Measurements from ENCODE around the gene SMAD3. TPM values are rescaled to one million over a fixed set of nuclear protein-coding genes. Genes with fewer than 3 reads are reported as not detected.

Gene SMAD3
- total RNA-seq, 3 donors from 2014 or later: 23.2 to 25.7 (median 24.4) TPM

GRCh38 chr15:67097930-67098740 lies 32.7 kb downstream of the SMAD3 start:
- H3K27me3 Mint-ChIP-seq (ENCODE audit: low read depth): no peaks in the 10 kb centered on the region
- DNase-seq (no peak), ATAC-seq (no peak)
- peaks cover 62% of the 10 kb centered on the region for H3K4me1 Mint-ChIP-seq (ENCODE audit: low read depth)
- H3K4me3 Mint-ChIP-seq: peak overlapping the region; percentile 77
- H3K9me3 Mint-ChIP-seq: no peaks in the 10 kb centered on the region
- H3K36me3 Mint-ChIP-seq (ENCODE audit: insufficient read depth): peaks cover 14% of the 10 kb centered on the region

DNA sequence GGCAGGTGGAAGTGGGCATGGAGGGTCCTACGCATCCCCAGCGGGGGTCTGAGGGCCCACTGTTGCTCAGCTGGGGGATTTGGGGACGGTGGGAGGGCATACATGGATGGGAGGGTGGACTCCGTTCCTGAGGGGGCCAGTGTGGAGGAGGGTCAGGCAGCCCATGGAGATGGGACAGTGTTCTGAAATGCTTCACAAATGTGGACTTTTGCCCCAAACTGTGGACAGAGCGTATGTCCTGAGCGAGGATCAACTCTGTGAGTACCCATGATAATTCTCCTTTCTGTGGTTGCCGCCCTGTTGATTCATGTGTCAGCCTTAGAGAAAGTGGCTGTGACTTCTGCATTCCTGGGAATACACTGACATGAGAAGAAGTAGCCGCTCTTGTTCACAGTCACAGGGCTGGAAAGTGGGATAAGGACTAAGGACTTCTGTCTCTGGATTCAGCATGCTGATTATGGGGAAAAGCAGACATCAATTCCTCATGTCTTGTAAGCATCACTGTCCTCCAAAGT lies 33.4 kb downstream of the SMAD3 start:
- Mint-ChIP-seq H3K9me3 (no peaks in the 10 kb centered on the region), H3K4me3 (peak overlapping the region; percentile 77), H3K27me3 (ENCODE audit: low read depth) (no peaks in the 10 kb centered on the region), H3K36me3 (ENCODE audit: insufficient read depth) (peaks cover 10% of the 10 kb centered on the region), H3K4me1 (ENCODE audit: low read depth) (peaks cover 55% of the 10 kb centered on the region)
- DNase-seq (no peak), ATAC-seq (no peak)

DNA sequence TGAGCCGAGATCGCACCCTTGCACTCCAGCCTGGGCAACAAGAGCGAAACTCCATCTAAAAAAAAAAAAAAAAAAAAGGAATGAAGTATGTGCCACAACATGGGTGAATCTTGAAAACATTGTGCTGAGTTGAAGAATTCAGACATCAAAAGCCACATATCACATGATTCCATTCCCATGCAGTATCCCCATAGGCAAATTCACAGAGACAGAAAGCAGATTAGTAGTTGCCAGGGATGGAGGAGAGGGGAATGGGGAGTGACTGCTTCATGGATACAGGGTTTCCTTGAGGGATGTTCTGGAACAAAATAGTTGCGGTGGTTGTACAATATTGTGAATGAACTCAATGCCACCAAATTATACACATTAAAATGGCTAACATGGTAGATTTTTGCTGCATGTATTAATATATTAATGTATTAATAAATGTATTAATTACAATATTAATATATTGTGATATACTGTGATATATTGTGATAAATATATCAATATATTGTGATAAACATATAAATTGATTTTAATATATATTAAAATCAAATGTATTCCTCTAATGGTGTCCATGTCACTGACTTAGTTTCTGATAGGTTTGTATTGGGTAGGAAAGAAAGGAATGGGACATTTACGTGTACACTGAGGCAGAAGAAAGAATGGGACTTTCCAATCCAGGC lies 34.9 kb downstream of the SMAD3 start:
- H3K4me3 Mint-ChIP-seq: peak overlapping the region; percentile 36
- no peaks in the 10 kb centered on the region for H3K9me3 Mint-ChIP-seq
- H3K36me3 Mint-ChIP-seq (ENCODE audit: insufficient read depth): peaks cover 10% of the 10 kb centered on the region
- H3K4me1 Mint-ChIP-seq (ENCODE audit: low read depth): peaks cover 47% of the 10 kb centered on the region
- ATAC-seq (no peak), DNase-seq (no peak)
- no peaks in the 10 kb centered on the region for H3K27me3 Mint-ChIP-seq (ENCODE audit: low read depth)

GRCh38 chr15:67100801-67101581 lies 35.6 kb downstream of the SMAD3 start:
- Mint-ChIP-seq H3K36me3 (ENCODE audit: insufficient read depth) (peaks cover 8% of the 10 kb centered on the region), H3K4me1 (ENCODE audit: low read depth) (peaks cover 40% of the 10 kb centered on the region), H3K27me3 (ENCODE audit: low read depth) (no peaks in the 10 kb centered on the region), H3K4me3 (no peak overlapping the region), H3K9me3 (no peaks in the 10 kb centered on the region)
- DNase-seq: no peak
- peak; percentile 78 to 79 for ATAC-seq

- no peaks in the 10 kb centered on the region for H3K27me3 Mint-ChIP-seq (ENCODE audit: low read depth)
- H3K36me3 Mint-ChIP-seq (ENCODE audit: insufficient read depth): peaks cover 1% of the 10 kb centered on the region
- DNase-seq (peak; percentile 28), ATAC-seq (peak; percentile 51 to 60)
- peaks cover 30% of the 10 kb centered on the region for H3K4me1 Mint-ChIP-seq (ENCODE audit: low read depth)
- no peaks in the 10 kb centered on the region for H3K9me3 Mint-ChIP-seq
- H3K4me3 Mint-ChIP-seq: no peak overlapping the region
Measured at GRCh38 chr15:67101911-67102598, 36.7 kb downstream of the SMAD3 start.

- Mint-ChIP-seq H3K9me3 (no peaks in the 10 kb centered on the region), H3K36me3 (ENCODE audit: insufficient read depth) (peaks cover 1% of the 10 kb centered on the region), H3K4me3 (no peak overlapping the region), H3K4me1 (ENCODE audit: low read depth) (peaks cover 25% of the 10 kb centered on the region), H3K27me3 (ENCODE audit: low read depth) (no peaks in the 10 kb centered on the region)
- ATAC-seq (no peak), DNase-seq (no peak)
Measured at GRCh38 chr15:67102599-67102929, 37.2 kb downstream of the SMAD3 start.

DNA sequence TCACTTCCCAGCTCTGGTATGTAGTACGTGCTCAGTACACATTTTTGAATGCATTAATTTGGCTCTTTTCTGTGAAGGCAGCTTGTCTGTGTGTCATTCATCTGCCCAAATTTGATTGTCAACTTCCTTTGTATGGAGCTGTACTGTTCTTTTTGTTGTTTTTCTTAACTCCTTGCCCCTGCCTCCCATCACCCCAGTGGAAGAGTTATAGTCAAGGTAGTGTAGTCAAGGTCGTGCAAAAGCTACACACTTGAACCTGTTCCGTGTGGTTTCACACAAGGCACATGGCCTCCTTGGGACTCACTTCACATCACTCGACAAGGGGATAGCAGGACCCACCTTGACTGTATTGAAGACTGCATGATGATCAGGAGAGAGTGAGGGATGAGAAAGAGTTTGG lies 37.6 kb downstream of the SMAD3 start:
- H3K36me3 Mint-ChIP-seq (ENCODE audit: insufficient read depth): peaks cover 2% of the 10 kb centered on the region
- no peaks in the 10 kb centered on the region for H3K27me3 Mint-ChIP-seq (ENCODE audit: low read depth)
- H3K4me1 Mint-ChIP-seq (ENCODE audit: low read depth): peaks cover 23% of the 10 kb centered on the region
- H3K4me3 Mint-ChIP-seq: no peak overlapping the region
- no peaks in the 10 kb centered on the region for H3K9me3 Mint-ChIP-seq
- no peak for ATAC-seq
- no peak for DNase-seq

- ATAC-seq (no peak), DNase-seq (no peak)
- Mint-ChIP-seq H3K4me1 (ENCODE audit: low read depth) (peaks cover 24% of the 10 kb centered on the region), H3K9me3 (no peaks in the 10 kb centered on the region), H3K27me3 (ENCODE audit: low read depth) (no peaks in the 10 kb centered on the region), H3K4me3 (peak overlapping the region; percentile 57), H3K36me3 (ENCODE audit: insufficient read depth) (peaks cover 3% of the 10 kb centered on the region)
Measured at GRCh38 chr15:67103432-67103831, 38.0 kb downstream of the SMAD3 start.

DNA sequence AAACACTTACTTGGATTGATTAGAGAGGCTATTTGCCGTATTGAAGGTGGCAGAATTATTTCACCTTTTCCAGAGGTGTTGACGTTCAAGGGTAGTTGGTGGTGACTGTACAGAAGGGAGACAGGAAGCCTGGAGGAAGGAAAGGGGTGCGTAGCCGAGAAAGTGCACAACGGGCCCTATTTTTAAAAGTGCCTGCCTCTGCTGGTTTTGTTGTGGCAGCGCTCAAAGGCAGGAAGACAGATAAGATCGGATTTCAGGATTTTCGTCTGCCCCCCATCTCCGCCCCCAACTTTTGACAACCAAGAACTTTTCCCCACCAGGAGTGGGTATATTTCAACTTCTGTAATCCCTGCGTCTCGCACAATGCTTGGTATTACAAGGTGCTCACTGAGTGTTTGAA lies 38.5 kb downstream of the SMAD3 start:
- H3K27me3 Mint-ChIP-seq (ENCODE audit: low read depth): no peaks in the 10 kb centered on the region
- peaks cover 24% of the 10 kb centered on the region for H3K4me1 Mint-ChIP-seq (ENCODE audit: low read depth)
- H3K9me3 Mint-ChIP-seq: no peaks in the 10 kb centered on the region
- DNase-seq (no peak), ATAC-seq (no peak)
- H3K4me3 Mint-ChIP-seq: peak overlapping the region; percentile 57
- peaks cover 3% of the 10 kb centered on the region for H3K36me3 Mint-ChIP-seq (ENCODE audit: insufficient read depth)

GRCh38 chr15:67104510-67104909 lies 39.1 kb downstream of the SMAD3 start:
- ATAC-seq: no peak
- H3K36me3 Mint-ChIP-seq (ENCODE audit: insufficient read depth): peaks cover 3% of the 10 kb centered on the region
- peaks cover 24% of the 10 kb centered on the region for H3K4me1 Mint-ChIP-seq (ENCODE audit: low read depth)
- H3K9me3 Mint-ChIP-seq: no peaks in the 10 kb centered on the region
- H3K4me3 Mint-ChIP-seq: no peak overlapping the region
- H3K27me3 Mint-ChIP-seq (ENCODE audit: low read depth): no peaks in the 10 kb centered on the region
- DNase-seq: no peak

GRCh38 chr15:67105065-67105951 lies 39.9 kb downstream of the SMAD3 start:
- peaks cover 3% of the 10 kb centered on the region for H3K36me3 Mint-ChIP-seq (ENCODE audit: insufficient read depth)
- no peaks in the 10 kb centered on the region for H3K27me3 Mint-ChIP-seq (ENCODE audit: low read depth)
- DNase-seq (no peak), ATAC-seq (no peak)
- H3K9me3 Mint-ChIP-seq: no peaks in the 10 kb centered on the region
- peaks cover 25% of the 10 kb centered on the region for H3K4me1 Mint-ChIP-seq (ENCODE audit: low read depth)
- H3K4me3 Mint-ChIP-seq: peak overlapping the region; percentile 2

- Mint-ChIP-seq H3K9me3 (no peaks in the 10 kb centered on the region), H3K4me1 (ENCODE audit: low read depth) (peaks cover 34% of the 10 kb centered on the region), H3K27me3 (ENCODE audit: low read depth) (no peaks in the 10 kb centered on the region), H3K36me3 (ENCODE audit: insufficient read depth) (peaks cover 3% of the 10 kb centered on the region), H3K4me3 (peak overlapping the region; percentile 9)
- no peak for ATAC-seq
- DNase-seq: no peak
Measured at GRCh38 chr15:67105991-67106763, 40.8 kb downstream of the SMAD3 start.

DNA sequence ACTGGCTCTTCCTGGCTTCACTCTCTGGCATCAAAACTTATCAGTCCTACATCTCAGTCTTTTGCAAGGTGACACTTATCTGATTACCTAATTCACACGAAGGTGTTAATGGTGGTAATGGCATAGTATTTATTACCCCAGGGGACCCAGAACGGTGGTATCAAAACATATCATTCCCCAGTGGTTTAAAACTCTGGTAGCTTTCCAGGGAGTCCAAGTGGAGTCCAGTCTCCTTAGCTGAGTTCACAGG lies 41.3 kb downstream of the SMAD3 start:
- peaks cover 3% of the 10 kb centered on the region for H3K36me3 Mint-ChIP-seq (ENCODE audit: insufficient read depth)
- ATAC-seq (no peak), DNase-seq (no peak)
- peak overlapping the region; percentile 31 for H3K4me3 Mint-ChIP-seq
- H3K4me1 Mint-ChIP-seq (ENCODE audit: low read depth): peaks cover 38% of the 10 kb centered on the region
- no peaks in the 10 kb centered on the region for H3K27me3 Mint-ChIP-seq (ENCODE audit: low read depth)
- no peaks in the 10 kb centered on the region for H3K9me3 Mint-ChIP-seq
